SH-SY5Y (cell line): Measurements from ENCODE around the gene DPP6.

Source experiments
- GATA2 ChIP-seq: IDR thresholded peaks from 2 replicates; pipeline ENCODE4 v1.6.1; 2011; ENCODE audit warnings: mild to moderate bottlenecking, low read depth, low read length
- GATA3 ChIP-seq: IDR thresholded peaks from 2 replicates; pipeline ENCODE4 v1.6.1; 2011; ENCODE audit warnings: low read depth, mild to moderate bottlenecking, low read length, moderate library complexity

DNA sequence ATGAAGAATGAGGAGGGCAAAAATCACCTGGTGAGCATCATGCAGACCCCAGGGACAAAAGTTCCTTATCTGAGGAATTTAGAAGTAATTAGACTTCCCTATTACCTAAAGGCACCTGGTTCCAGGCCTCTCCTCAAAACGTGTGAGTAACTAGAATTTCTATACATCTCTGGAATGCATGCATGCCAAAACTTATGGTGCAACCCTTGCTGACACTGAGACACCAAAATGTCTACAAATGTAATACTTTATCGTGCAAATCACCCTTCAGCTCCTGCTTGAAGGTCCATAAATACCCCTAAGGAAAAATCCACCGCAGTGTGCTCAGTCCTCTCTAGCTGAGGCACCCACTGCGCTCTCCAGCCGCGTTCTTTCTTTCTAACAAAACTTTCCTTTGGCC lies 866.5 kb downstream of the DPP6 start:
- TF ChIP-seq GATA2, result no peak
- TF ChIP-seq GATA3, result no peak
